HT-29 (cell line): ENCODE measurements around the gene CUL2. TPM values are rescaled to one million over a fixed set of nuclear protein-coding genes. Genes with fewer than 3 reads are reported as not detected.
"Not testable (repeated sequence)": the region's sequence is repeated elsewhere in the genome, so short reads cannot be mapped to it uniquely, and the experiment has no call there.

ENCODE experiments used
- DNase-seq: peaks from one replicate; pipeline ENCODE4 v3.0.0-alpha.2; 2015; ENCODE audit warnings: low spot score
- total RNA-seq: library from RNA; depleted of rRNA; stranded (reverse); fragments of >200 nt; shearing (Covaris generic); gene quantifications from 2 replicates; pipeline ENCODE4 v1.2.3, GENCODE V29; 2014

The CUL2 gene
- total RNA-seq, 1 experiment from 2014 or later = 7.1 TPM

GRCh38 chr10:35079763-35080162 is 10.4 kb downstream of the CUL2 start:
- DNase-seq = no peak

GRCh38 chr10:35079265-35079664 is 10.9 kb downstream of the CUL2 start:
- no peak for DNase-seq

GRCh38 chr10:35075228-35075627 is 14.9 kb downstream of the CUL2 start:
- DNase-seq = no peak

- no peak for DNase-seq
Measured at GRCh38 chr10:35074266-35074665, 15.9 kb downstream of the CUL2 start.

GRCh38 chr10:35070521-35070920 is 19.6 kb downstream of the CUL2 start:
- no peak for DNase-seq

GRCh38 chr10:35063837-35064454 is 26.2 kb downstream of the CUL2 start:
- no peak for DNase-seq

- DNase-seq = no peak
Measured at GRCh38 chr10:35059481-35059880, 30.7 kb downstream of the CUL2 start.

GRCh38 chr10:35058686-35059085 is 31.5 kb downstream of the CUL2 start:
- no peak for DNase-seq

- DNase-seq = no peak
Measured at GRCh38 chr10:35058134-35058533, 32.0 kb downstream of the CUL2 start.

GRCh38 chr10:35056686-35057085 is 33.5 kb downstream of the CUL2 start:
- DNase-seq = no peak

- no peak for DNase-seq
Measured at GRCh38 chr10:35056133-35056532, 34.0 kb downstream of the CUL2 start.

- DNase-seq = no peak
Measured at GRCh38 chr10:35050568-35050967, 39.6 kb downstream of the CUL2 start.

GRCh38 chr10:35046074-35046473 is 44.1 kb downstream of the CUL2 start:
- DNase-seq = no peak

- DNase-seq = not testable (repeated sequence)
Measured at GRCh38 chr10:35045275-35045674, 44.9 kb downstream of the CUL2 start.

- DNase-seq = no peak
Measured at GRCh38 chr10:35043796-35044344, 46.3 kb downstream of the CUL2 start.

GRCh38 chr10:35042783-35043182 is 47.4 kb downstream of the CUL2 start:
- no peak for DNase-seq

GRCh38 chr10:35041502-35041879 is 48.6 kb downstream of the CUL2 start:
- DNase-seq = no peak

GRCh38 chr10:35040760-35041501 is 49.2 kb downstream of the CUL2 start:
- no peak for DNase-seq

- DNase-seq = no peak
Measured at GRCh38 chr10:35037104-35037503, 53.0 kb downstream of the CUL2 start.

- no peak for DNase-seq
Measured at GRCh38 chr10:35035606-35036005, 54.5 kb downstream of the CUL2 start.

- peak; percentile 43 for DNase-seq
Measured at GRCh38 chr10:35027567-35027966, 62.6 kb downstream of the CUL2 start.

GRCh38 chr10:35025916-35026315 is 64.2 kb downstream of the CUL2 start:
- DNase-seq = no peak

- DNase-seq = no peak
Measured at GRCh38 chr10:35020481-35020880, 69.7 kb downstream of the CUL2 start.
